ENCODE measurements around the gene NDUFAF7.

Gene NDUFAF7

GRCh38 chr2:37281916-37282315, 50.5 kb downstream of the NDUFAF7 start:
- no peak overlapping the region for H3K27ac ChIP-seq (ENCODE audit: extremely low read depth, low read depth, low read length)
- H3K9me3 ChIP-seq (ENCODE audit: control insufficient read depth, insufficient read depth, low read depth, low read length): no peaks in the 10 kb centered on the region
- TF ChIP-seq ZNF791 (tag by site-specific recombination; IDR thresholded peaks at IDR 0.05): no peak
- TF ChIP-seq PRDM10 (tag by site-specific recombination; IDR thresholded peaks at IDR 0.05): no peak
- TF ChIP-seq PBX3 (CRISPR knock-in tag; IDR thresholded peaks at IDR 0.05): no peak
- TF ChIP-seq ZNF23 (tag by site-specific recombination; IDR thresholded peaks at IDR 0.05; ENCODE audit: borderline replicate concordance): no peak
- no peak for TF ChIP-seq ZNF140 (tag by site-specific recombination; IDR thresholded peaks at IDR 0.05)
- TF ChIP-seq SETDB1 (IDR thresholded peaks at IDR 0.05; ENCODE audit: insufficient read length, low read length): no peak
- TF ChIP-seq ZBTB6 (tag by site-specific recombination; IDR thresholded peaks at IDR 0.05): no peak
- TF ChIP-seq ZNF792 (tag by site-specific recombination; IDR thresholded peaks at IDR 0.05): no peak
- no peak for TF ChIP-seq MEIS1 (CRISPR knock-in tag; IDR thresholded peaks at IDR 0.05; ENCODE audit: borderline replicate concordance)
- TF ChIP-seq KLF17 (tag by site-specific recombination; IDR thresholded peaks at IDR 0.05): no peak
- no peak for TF ChIP-seq KLF8 (tag by site-specific recombination; IDR thresholded peaks at IDR 0.05)
- TF ChIP-seq HOXD13 (CRISPR knock-in tag; IDR thresholded peaks at IDR 0.05; ENCODE audit: borderline replicate concordance): no peak
- TF ChIP-seq ZNF707 (tag by site-specific recombination; IDR thresholded peaks at IDR 0.05): no peak
- TF ChIP-seq ZNF10 (tag by site-specific recombination; IDR thresholded peaks at IDR 0.05): no peak
- no peak for TF ChIP-seq GLIS1 (tag by site-specific recombination; IDR thresholded peaks at IDR 0.05)
- no peak for TF ChIP-seq ZNF560 (tag by site-specific recombination; IDR thresholded peaks at IDR 0.05; ENCODE audit: borderline replicate concordance)
- no peak for TF ChIP-seq SP7 (tag by site-specific recombination; IDR thresholded peaks at IDR 0.05)
- no peak for TF ChIP-seq ZFP37 (tag by site-specific recombination; IDR thresholded peaks at IDR 0.05)
- ChIA-PET POLR2A (no interaction called here), CTCF (no interaction called here)
- peaks cover 67 to 68% of the 10 kb centered on the region in 2 experiments for H3K36me3 ChIP-seq (ENCODE audit: control insufficient read depth in 2 of 2, insufficient read depth in 1 of 2, low read length in 2 of 2)
- H3K4me1 ChIP-seq (ENCODE audit: control insufficient read depth, insufficient read depth, low read length): no peaks in the 10 kb centered on the region
- no peak overlapping the region for H3K4me3 ChIP-seq (ENCODE audit: low read depth, low read length)

- H3K36me3 ChIP-seq (ENCODE audit: control insufficient read depth in 2 of 2, insufficient read depth in 1 of 2, low read length in 2 of 2): peaks cover 65 to 68% of the 10 kb centered on the region in 2 experiments
- no peaks in the 10 kb centered on the region for H3K9me3 ChIP-seq (ENCODE audit: control insufficient read depth, insufficient read depth, low read depth, low read length)
- CTCF ChIA-PET: no interaction called here
- H3K27ac ChIP-seq (ENCODE audit: extremely low read depth, low read depth, low read length): no peak overlapping the region
- H3K4me1 ChIP-seq (ENCODE audit: control insufficient read depth, insufficient read depth, low read length): no peaks in the 10 kb centered on the region
- no peak for TF ChIP-seq SETDB1 (IDR thresholded peaks at IDR 0.05; ENCODE audit: insufficient read length, low read length)
- no peak for TF ChIP-seq FEZF1 (tag by site-specific recombination; IDR thresholded peaks at IDR 0.05)
- TF ChIP-seq YY1 (tag by site-specific recombination; IDR thresholded peaks at IDR 0.05): no peak
- TF ChIP-seq ZBTB21 (tag by site-specific recombination; IDR thresholded peaks at IDR 0.05): no peak
- no peak for TF ChIP-seq ZNF23 (tag by site-specific recombination; IDR thresholded peaks at IDR 0.05; ENCODE audit: borderline replicate concordance)
- POLR2A ChIA-PET: no interaction called here
- no peak overlapping the region for H3K4me3 ChIP-seq (ENCODE audit: low read depth, low read length)
These were observed 51.3 kb downstream of the NDUFAF7 start for GRCh38 chr2:37282746-37283145.

Data from HEK293 (cell line).